HG02642 (cell line): ENCODE results near the gene MACIR.

ENCODE experiments used
- ATAC-seq: cut with Tn5 transposase; IDR thresholded peaks from one replicate; pipeline ENCODE4 v1.9.1; 2021; ENCODE audit warnings: mild to moderate bottlenecking; ENCODE audit not compliant: unreplicated experiment, poor library complexity

Gene MACIR

DNA sequence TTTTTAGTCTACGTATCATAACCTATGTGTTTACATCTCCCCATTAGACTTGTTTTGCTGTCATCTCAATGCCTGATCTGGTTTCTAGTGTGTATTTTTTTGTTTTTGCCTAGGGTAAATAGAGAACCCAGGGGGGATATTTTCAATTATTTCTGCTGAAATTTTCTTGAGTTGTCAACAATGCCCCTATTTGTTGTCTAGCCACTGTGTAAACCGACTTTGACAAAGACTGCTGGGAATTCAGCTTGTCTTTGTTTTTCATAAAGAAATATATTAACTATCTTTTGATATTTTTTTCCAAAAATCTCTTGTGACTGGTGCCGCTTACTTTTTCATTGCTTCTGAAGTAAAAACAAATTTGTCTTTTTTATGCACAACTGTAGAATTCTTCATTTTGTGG is 28.1 kb downstream of the MACIR start:
- ATAC-seq, result no peak

DNA sequence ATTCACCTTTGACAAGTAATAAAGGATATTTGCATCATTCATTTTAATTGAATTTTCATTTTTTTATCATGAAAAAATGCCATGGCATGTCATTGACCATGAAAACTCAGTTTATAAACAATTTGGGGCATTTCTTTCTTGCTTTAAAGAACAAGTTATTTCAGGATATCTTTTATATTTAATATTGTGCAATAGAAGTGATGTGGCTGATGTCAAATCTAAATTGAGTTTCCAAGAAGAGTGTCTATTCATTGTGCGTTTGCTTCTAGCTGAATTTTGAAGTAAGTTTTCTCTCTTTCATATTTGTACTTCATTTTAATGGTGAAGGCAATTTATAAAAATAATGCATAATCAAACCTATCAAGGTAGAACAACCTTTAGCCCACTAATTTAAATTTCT is 30.5 kb downstream of the MACIR start:
- no peak for ATAC-seq

DNA sequence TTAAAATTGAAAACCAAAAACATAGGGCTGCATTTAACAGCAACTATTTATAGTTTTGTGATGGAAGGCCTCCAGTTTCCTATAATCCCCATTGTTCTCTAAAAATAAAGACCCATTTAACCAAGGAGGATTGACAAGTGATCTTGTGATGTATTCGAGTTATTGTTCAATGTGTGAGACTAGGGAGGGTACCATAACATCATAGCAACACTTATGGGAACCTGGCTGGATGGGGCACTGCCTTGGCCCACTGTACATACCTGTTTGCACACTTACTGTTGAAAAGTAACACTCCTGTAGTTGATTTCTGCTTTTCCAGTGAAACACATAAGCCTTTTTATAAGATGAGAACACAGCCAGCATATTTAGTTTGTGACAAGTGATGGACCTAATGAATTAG is 32.3 kb downstream of the MACIR start:
- ATAC-seq, result no peak

DNA sequence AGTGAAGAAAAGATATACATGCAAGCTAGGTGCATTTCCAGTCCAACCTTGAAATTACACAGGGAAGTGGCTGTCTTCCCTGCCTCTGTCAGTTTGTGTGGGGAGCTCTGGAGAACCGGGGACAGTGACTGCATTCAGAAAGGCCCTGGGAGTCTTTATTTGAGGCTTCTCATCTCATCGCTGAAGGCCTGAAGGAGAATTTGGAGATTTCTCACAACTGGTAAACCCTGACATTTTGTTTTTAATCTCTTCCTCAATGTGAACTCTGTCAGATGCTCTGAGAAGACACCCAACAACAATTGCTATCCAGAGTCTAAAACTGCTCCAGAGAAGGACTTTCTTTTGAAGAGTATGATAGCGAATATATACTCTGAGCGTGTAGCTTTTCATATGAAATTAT is 33.0 kb downstream of the MACIR start:
- no peak for ATAC-seq

DNA sequence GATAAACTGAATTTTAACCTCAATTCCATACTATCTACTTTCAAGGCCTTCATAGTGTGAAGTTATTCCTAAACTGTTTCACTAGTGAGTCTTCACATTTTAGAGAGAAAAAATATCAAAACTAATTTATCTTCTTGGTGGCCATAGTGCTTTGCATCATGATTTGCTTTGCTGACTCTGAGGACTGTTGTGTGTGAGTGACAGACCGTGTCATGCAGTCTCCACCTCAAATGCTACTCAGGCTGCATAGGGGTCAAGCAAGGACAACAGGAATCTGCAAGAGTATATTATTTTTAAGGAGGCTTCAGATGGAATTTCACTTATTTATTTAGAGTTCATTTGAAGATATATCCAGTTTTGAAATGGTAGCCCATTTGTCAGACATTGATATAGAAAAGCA is 34.5 kb downstream of the MACIR start:
- no peak for ATAC-seq

DNA sequence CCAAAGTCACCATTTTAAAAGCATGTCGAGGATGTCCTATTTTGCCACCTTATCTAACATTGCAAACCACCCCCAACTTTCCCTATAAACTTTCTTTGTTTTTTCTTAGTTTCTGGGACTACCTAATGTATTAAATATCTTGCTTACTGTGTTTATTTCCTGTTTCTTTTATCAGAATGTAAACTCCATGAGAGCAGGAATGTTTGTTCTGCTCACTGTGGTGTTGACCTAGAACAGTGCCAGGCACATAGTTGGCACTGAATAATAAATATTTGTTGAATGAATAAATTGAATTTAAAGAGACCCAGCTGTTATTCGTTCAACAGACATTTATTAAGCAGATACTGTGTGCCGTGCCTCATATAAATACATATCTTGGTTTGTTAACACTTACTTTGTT is 35.2 kb downstream of the MACIR start:
- no peak for ATAC-seq

DNA sequence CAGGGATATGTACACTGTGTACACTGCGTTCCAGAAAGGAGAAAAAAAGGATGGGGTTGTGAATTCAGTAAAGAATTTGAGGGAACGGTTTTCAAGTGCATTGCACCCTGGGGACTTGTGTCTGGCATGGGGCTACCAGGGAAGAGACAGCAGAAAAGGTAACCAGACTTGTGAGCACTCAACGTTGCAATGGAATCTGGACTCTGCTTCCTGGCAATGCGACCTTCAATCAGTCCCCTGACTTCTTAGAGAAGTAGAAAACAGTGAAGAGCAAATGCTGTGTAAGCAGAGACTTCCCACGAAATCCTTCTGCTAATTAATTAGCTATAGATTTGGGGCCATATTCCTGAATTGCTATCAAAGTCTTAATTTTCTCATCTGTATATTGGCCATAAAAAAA is 36.3 kb downstream of the MACIR start:
- no peak for ATAC-seq

DNA sequence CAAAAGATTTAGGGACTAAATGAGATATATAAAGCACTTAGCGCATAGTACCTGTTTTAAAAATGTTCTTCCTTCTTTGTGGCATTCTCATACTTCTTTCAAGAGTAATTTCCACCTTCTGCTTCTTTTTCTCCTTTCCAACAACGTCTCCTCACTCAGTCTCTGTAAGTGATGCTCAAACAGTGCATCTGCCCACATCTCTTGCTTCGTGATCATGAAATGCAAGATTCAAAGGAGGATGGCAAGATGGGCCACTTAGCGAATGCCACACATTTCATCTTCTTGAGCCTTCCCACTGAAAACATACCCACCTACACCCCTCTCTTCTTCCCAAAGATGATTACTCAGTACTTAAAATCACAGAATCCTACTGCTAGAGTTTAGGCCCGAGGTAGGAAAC is 36.9 kb downstream of the MACIR start:
- ATAC-seq, result no peak

DNA sequence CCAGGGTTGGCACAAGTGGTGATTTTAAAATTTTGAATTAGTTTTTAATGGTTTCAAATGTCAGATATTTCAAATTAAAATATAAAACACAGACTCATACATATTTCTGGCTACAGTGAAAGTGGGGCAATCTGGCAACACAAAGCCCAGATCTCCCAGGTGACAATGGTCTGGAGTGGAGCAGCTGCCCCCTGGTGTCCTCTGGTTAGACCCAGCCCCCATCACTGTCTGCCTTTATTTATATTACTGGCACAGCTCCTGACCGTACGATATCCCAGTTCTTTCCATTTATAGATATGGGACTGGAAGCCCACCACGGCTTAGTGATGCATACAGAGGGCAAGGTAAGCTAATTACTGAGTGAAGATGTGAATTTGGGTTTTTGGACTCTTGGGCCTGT is 37.3 kb downstream of the MACIR start:
- no peak for ATAC-seq

DNA sequence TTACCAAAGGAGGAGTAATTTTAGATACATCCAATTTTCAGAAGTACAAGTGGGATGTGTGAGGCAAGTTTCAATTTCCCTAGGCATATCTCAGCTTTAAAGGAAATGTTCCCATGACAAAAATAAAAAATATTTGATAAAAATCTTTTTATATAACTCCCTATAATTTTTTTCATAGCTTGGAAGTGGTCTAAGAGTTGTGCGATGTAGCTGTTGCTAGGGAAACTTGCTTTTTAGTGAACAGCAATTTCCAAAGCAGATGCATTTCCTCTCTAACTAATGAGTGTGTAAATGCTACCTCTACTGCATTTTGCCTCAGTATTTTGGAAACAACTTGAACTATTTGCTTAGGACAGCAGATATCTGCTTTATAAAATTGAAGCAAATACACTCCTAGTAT is 39.6 kb downstream of the MACIR start:
- no peak for ATAC-seq

DNA sequence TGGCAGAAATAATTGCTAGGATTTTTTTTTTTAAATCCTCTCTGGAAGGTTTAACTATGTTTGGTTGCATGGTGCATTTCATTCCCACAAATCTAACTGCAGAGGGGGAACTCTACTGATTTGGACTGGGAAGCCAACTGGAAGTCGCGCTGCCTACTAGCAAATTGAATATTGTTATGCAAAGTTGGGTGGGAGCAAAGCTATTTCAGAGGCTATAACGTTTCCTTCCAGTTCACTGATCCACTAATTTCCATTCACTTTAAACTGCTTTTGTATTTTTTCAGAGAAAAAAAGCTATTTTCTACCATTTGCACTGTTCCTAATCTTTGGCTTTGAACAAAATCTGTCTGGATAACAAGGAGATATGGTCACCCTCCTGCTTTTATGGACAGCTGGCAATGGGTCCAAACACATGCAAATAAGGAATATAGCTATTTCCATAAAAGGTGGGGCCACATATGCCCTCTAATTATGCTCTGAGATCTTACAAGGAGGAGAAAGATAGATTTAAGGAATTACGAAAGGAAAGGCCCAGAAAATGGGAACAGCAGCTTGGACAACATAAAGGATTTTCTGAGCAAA is 40.1 kb downstream of the MACIR start:
- no peak for ATAC-seq

DNA sequence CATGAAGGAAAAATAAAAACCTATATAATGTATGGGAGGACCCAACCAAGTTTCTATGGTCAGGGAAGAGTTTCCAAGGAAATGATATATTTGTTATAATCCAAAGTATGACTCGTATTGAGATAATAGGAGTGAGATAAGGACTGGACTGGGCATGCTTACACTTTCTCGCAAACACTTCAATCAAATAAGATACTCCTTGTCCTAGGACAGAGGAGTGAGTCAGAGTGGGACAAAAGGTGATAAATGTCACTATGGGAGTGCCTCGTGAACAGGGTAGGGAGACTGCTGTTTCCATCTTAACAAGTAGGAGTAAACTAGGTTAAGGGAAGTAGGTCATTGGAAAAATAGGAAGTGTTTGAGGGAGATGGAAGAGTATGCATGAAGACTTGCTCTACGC is 47.2 kb downstream of the MACIR start:
- ATAC-seq, result no peak

DNA sequence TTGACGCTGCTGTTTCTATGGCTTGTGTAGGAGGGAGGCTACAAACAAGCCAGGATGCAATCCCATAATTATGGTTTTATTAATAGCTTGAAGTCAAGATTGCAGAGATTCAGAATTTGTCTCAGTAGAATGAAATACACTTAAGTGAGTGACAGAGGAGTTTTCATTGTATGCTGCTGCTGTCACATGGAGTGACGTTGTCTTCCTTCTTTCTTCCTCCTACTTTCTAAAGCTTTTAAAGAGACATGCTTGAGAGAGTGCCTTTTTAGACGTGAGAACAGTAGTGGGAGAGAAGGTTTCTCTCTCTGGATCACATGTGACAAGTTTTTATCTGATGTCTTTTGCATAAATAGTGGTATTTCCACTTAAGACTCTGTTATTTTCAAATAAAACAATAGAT is 48.9 kb downstream of the MACIR start:
- no peak for ATAC-seq

DNA sequence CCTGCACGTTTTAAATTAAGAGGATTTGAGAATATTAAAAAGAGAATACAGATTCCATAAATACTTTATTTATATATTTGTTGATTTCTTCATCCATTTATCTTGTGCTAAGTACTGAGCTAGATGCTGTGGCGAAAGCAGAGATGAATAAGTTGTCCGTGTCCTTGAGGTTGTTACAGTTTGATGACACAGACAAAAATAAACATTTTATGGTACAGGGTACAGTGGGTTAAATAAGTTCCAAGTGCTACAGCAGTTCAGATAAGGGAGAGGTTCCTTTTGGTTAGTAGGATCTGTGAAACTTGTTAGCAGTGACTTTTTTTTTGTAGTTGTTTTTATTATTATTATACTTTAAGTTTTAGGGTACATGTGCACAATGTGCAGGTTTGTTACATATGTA is 50.2 kb downstream of the MACIR start:
- no peak for ATAC-seq

DNA sequence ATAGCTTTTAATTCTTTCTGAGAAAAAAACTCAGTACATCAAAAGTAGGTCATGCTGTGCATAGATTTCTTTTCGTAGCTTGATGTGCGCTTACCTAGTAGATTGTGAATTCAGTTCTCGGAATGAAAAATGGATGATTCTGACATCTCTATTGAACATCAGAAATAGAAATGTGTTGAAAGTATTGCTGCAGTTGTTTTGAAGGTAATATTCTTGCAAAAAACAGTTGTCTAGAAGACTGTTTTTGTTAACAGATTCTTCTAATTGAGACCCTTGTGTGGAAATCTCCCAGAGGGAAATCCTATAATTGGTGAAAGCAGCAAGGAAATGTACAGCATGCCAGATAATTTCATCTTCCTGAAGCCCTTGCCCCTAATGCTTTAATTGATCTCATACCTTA is 54.5 kb downstream of the MACIR start:
- no peak for ATAC-seq

DNA sequence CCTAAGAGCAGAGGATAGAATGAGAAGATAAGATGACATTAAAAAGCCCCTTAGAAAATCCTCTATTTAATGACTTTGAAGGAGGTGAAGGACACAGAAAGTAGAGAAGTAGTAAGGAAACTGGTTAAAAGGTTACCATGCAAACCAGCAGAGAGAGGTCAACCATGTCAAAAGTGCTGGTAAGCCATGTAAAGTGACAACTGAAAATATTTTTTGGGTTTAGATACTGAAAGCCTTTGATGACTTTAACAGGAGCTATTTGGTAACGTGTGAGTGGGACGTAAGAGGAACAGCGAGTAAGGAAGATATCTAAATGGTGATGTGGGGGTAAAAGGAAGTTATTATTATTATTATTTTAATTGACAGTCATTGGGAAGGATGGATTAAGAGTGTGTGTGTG is 56.9 kb downstream of the MACIR start:
- ATAC-seq, result no peak

DNA sequence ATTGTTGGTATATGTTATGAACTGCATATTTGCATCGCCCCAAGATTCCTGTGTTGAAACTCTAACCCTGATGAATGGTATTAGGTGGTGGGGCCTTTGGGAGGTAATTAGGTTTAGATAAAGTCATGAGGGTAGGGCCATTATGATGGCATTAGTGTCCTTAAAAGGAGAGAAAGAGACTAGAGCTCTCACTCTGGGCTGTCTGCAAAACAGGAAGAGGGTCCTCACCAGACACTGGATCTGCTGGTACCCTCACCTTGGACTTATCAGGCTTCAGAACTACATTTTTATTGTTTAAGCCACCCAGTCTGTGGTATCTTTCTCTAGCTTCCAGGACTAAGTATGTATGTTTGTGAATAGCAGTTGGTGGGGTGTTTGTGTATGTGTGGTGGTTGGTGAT is 68.9 kb downstream of the MACIR start:
- no peak for ATAC-seq

DNA sequence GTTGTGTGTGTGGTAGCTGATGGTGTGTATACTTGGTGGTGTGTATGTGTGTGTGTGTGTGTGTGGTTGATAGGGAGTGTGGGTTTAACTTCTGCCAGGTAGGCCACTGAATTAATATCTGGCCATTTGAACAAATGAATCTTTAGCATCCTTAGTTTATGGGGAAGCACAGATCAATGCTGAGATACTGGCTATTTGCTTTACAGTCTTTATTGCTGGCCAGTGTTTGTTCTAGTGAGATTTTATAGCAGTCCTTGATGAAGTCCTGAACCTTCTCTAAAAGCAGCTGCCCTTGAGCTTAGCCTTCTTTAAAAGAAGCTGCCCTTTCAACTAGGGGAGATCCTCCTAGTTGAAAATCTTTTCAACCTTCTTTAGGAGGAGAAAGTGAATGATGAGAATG is 69.3 kb downstream of the MACIR start:
- no peak for ATAC-seq
